GM10266 (cell line): ENCODE data around the gene RYR2.

Experiments used
- DNase-seq: peaks from one replicate; pipeline ENCODE4 v3.0.0; 2012; ENCODE audit errors: extremely low spot score
- TF ChIP-seq, protein P1 (sequence below): IDR thresholded peaks from 2 replicates; pipeline ENCODE4 v1.5.1; 2012; ENCODE audit warnings: mild to moderate bottlenecking, low read depth; ENCODE audit not compliant: control insufficient read depth, insufficient read depth; ENCODE audit errors: missing control alignments

The RYR2 gene

DNA sequence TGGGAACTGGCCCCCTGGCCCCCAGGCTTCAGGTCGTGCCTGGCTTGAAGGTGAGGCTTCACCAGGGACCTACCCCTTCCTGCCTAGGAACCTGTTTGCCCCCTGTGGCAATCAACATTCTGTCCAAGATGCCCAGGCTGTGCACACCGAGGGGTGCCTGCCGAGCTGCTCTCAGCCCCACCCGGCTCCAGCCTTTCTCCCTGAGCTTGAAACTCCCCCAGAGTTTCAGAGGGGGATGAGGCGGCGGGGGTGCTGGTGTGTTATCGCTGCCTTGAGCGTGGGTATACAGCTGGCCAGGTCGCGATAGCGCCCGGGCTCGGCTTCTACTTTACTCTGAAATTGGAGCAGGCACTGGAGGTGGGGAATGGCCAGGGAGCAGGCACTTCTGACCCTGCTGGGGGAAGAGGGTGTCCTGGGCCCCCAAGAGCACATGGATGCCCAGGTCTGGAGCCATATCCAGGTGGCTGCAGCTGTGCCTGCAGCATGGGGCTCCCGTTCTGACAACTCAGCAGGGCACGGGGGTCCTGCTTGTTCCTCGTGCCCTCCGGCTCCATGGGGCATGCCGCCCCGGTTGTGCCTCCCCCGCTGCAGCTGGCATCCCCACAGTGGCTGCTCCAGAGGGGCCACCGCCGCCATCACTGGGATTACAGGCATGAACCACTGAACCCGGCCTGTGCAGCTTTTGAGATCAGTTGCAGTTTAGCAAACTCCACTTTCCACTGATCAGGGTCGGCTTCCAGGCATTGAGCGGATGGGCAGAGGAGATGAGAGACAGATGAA is 29.8 kb downstream of the RYR2 start:
- no peak for DNase-seq

DNA sequence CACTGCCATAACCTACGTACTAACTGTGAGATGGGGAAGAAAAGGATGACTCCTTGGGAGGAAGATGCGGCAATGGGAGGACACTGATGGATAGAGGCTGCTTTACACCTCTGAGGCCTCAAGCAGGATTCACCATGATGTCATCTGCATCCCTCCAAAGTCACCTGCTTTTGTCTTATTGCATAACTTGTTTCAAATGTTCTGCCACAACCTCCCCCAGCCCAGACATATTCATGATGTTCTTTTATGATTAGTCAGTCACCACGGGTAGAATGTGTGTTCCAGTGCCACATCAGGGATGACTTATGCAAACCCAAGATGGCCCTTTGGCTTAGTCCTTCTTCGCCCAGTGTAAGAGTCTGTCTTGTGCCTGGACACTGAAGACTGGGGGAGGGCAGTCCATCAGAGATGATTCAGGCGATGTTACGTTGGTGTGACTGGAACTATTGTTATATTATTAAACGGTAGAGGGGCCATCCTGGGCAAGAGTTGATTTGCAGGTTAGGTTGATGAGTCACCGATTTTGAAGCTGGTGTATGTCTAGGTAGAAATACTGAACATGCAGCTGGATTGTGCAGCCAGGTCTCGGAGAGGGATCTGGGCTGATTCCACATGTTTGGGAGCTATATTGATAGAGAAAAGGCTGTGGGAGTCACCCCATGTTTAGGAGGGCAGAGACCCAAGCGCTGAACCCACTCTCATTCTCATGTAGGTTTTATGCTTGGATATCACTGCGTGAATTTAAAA is 32.6 kb downstream of the RYR2 start:
- TF ChIP-seq, protein P1, sequence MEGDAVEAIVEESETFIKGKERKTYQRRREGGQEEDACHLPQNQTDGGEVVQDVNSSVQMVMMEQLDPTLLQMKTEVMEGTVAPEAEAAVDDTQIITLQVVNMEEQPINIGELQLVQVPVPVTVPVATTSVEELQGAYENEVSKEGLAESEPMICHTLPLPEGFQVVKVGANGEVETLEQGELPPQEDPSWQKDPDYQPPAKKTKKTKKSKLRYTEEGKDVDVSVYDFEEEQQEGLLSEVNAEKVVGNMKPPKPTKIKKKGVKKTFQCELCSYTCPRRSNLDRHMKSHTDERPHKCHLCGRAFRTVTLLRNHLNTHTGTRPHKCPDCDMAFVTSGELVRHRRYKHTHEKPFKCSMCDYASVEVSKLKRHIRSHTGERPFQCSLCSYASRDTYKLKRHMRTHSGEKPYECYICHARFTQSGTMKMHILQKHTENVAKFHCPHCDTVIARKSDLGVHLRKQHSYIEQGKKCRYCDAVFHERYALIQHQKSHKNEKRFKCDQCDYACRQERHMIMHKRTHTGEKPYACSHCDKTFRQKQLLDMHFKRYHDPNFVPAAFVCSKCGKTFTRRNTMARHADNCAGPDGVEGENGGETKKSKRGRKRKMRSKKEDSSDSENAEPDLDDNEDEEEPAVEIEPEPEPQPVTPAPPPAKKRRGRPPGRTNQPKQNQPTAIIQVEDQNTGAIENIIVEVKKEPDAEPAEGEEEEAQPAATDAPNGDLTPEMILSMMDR, result no peak
- no peak for DNase-seq

More for the DNA sequence above, 29.8 kb downstream of the RYR2 start:
- TF ChIP-seq, protein P1, result no peak

DNA sequence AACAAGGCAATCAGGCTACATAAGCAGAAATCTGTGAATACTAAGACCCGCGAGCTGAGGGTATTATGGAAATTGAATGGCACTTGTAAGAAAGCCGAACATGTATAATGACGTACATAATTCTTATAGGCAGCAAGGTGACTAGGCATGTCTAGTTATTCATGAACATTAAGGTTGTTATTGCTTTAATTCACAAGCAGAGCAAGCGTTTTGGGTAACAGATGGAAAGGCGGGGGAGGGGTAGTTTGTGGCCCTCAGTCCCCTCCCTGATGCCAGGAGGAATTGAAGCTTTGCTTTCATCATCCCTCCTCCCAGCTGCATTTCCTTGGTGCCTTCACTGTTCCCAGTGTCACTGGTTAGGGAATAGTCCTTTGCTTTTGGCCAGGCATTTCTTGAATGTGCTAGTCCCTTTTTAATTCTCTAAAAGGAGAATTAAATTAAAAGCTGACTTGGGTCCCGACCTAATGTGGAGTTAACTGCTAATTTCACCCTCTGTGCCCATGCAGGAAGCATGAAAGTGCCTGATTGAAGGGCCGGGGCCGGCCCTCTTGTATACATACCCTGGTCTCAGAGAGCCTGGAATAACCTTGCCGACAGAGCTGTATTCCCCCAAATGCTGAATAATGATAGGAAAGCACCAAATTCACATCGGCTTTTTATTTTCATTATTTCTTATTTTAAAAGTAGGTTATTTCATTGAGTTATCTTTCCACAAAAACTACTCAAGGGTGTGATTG is 42.5 kb downstream of the RYR2 start:
- TF ChIP-seq, protein P1, result no peak
- no peak for DNase-seq

DNA sequence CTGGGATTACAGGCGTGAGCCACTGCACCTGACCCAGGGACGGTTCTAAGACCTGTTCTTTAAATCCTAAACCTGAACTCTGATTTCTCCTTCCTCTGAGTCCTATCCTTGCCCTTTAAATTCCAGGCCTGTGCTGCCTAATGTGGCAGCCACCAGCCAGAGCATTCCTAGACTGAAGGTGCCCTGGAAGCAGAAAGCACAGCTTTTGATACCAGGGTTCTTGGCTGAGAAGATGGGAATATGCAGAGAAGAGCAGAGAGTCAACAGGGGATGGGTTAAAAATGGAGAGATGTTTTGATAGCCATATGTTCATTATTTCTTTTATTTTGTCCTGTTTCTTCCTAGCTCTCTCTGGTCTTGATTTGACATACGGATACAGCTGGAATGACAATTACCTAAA is 49.7 kb downstream of the RYR2 start:
- DNase-seq, result no peak
- TF ChIP-seq, protein P1, result no peak

DNA sequence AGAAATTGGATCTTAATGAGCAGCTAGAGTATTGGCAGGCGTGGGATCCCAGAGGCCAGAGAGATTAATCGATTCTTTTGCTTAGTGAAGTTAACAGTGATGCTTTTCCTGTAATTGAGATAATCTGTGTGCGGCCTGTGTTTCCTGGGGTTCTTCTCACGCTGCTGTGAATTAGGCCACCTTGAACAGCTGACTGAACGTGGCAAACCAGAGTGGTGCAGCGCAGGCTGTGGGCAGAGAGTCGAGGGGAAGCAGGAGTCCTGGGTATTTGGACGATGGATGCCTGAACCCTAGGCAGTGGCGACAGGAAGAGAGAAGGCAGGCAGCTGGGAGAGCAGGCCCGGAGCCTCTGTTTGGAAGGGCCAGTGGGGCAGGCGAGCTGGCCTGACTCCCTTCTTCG is 51.7 kb downstream of the RYR2 start:
- TF ChIP-seq, protein P1, result no peak
- no peak for DNase-seq

DNA sequence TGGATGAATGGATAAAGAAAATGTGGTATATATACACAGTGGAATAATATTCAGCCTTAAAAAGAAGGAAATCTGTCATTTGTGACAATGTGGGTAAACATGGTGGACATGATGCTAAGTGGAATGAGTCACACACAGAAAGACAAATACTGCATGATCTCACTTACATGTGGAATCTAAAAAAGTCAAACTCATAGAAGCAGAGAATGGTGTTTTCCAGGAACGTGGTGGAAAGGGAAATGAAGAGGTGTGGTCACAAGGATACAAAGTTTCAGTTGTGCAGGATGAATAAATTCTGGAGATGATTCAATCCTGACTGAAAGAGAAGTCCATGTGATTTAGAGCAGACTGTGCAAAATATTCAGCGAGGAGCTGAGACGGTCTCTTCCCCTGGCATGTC is 56.6 kb downstream of the RYR2 start:
- DNase-seq, result no peak
- TF ChIP-seq, protein P1, result no peak
